Panc1 (cell line): ENCODE data around the gene CIAPIN1. TPM values are rescaled to one million over a fixed set of nuclear protein-coding genes. Genes with fewer than 3 reads are reported as not detected.

Experiments
- ATAC-seq: fragments of 200-7000 bp; cut with Tn5 transposase; 2 replicates; pipeline ENCODE4 v1.9.1; 2020; ENCODE audit warnings: mild to moderate bottlenecking, moderate library complexity
- BruUV-seq: library from RNA; stranded (reverse); fragments of 400-500 nt; replicated peaks from 2 replicates; lab custom pipeline; 2021; lab: Mats Ljungman, UMichigan
- CTCF ChIA-PET: fragments of 300-600 bp; sonication (Branson Sonifier 250); formaldehyde crosslinking; loops from one replicate; lab custom pipeline; 2022; ENCODE audit warnings: antibody characterized with exemption; lab: Charles Lee
- POLR2A ChIA-PET: fragments of 300-600 bp; sonication (Branson Sonifier 250); formaldehyde crosslinking; loops from one replicate; lab custom pipeline; 2022; ENCODE audit warnings: antibody characterized with exemption; lab: Charles Lee
- DNase-seq: peaks from one replicate; pipeline ENCODE4 v3.0.0-alpha.2; 2010; ENCODE audit warnings: low read depth, low spot score
- H3K27ac ChIP-seq: 2 replicates; pipeline ENCODE4 v1.5.1; 2011; ENCODE audit warnings: mild to moderate bottlenecking, low read length, inconsistent platforms
- H3K27me3 ChIP-seq: fragments of 200-500 bp; sonication (Bioruptor generic); 2 replicates; pipeline ENCODE4 v1.6.0; 2014; ENCODE audit warnings: low read length, inconsistent platforms; ENCODE audit not compliant: control insufficient read depth, insufficient read depth
- H3K36me3 ChIP-seq: fragments of 200-500 bp; sonication (Bioruptor generic); 2 replicates; pipeline ENCODE4 v1.5.1; 2014; ENCODE audit warnings: inconsistent platforms, mild to moderate bottlenecking, low read length, moderate library complexity; ENCODE audit not compliant: control insufficient read depth, insufficient read depth
- H3K4me1 ChIP-seq: 2 replicates; pipeline ENCODE4 v1.5.1; 2011; ENCODE audit warnings: inconsistent platforms, mild to moderate bottlenecking, low read length, moderate library complexity; ENCODE audit not compliant: control insufficient read depth, insufficient read depth
- H3K4me3 ChIP-seq, 2 experiments: 2 replicates each; pipeline ENCODE4 v1.5.1; 2011 to 2012; ENCODE audit warnings: low read depth in 2 of 2, low read length in 2 of 2, mild to moderate bottlenecking in 2 of 2, inconsistent platforms in 1 of 2, moderate library complexity in 1 of 2
- H3K9me3 ChIP-seq: fragments of 200-500 bp; sonication (Bioruptor generic); 2 replicates; pipeline ENCODE4 v1.5.1; 2014; ENCODE audit warnings: low read depth, mild to moderate bottlenecking, inconsistent platforms, low read length, moderate library complexity; ENCODE audit not compliant: control insufficient read depth, insufficient read depth
- POLR2AphosphoS5 ChIP-seq: IDR thresholded peaks from 2 replicates; pipeline ENCODE4 v1.6.1; 2012; ENCODE audit warnings: mild to moderate bottlenecking, low read depth, low read length, moderate library complexity
- SIN3A ChIP-seq: IDR thresholded peaks from 2 replicates; pipeline ENCODE4 v1.6.1; 2012; ENCODE audit warnings: low read depth, mild to moderate bottlenecking, low read length, moderate library complexity, borderline replicate concordance; ENCODE audit not compliant: insufficient read depth
- TCF7L2 ChIP-seq: IDR thresholded peaks from 2 replicates; pipeline ENCODE4 v1.6.1; 2011; ENCODE audit warnings: mild to moderate bottlenecking, low read depth, low read length, inconsistent platforms
- in situ Hi-C: cut with HindIII; loops from 2 replicates; pipeline ENCODE4 v1.10.0; 2016; ENCODE audit warnings: low sequenced_read_pairs, low pct_unique_long_range_greater_than_20kb
- intact Hi-C: fragments of 100-400 bp; cut with micrococcal nuclease; formaldehyde crosslinking; loops from one replicate; pipeline ENCODE4 v1.10.0; 2022; ENCODE audit not compliant: unreplicated experiment
- total RNA-seq: library from RNA; stranded (reverse); gene quantifications from one replicate; pipeline ENCODE4 v1.2.1, GENCODE V29; 2021; ENCODE audit not compliant: unreplicated experiment
- TF ChIP-seq, protein P1 (sequence below), 2 experiments: IDR thresholded peaks; 2 replicates each; pipeline ENCODE4 v1.6.1; 2011 to 2012; ENCODE audit warnings: low read depth in 2 of 2, control low read depth in 1 of 2, low read length in 1 of 2, mild to moderate bottlenecking in 1 of 2, moderate library complexity in 1 of 2; ENCODE audit not compliant: insufficient read depth in 1 of 2
- TF ChIP-seq, protein P2 (sequence below): fragments of 450-650 bp; IDR thresholded peaks from 2 replicates; pipeline ENCODE4 v1.5.1; 2017; ENCODE audit warnings: mild to moderate bottlenecking

The CIAPIN1 gene
- total RNA-seq, 1 experiment from 2014 or later, result 64.0 TPM

DNA sequence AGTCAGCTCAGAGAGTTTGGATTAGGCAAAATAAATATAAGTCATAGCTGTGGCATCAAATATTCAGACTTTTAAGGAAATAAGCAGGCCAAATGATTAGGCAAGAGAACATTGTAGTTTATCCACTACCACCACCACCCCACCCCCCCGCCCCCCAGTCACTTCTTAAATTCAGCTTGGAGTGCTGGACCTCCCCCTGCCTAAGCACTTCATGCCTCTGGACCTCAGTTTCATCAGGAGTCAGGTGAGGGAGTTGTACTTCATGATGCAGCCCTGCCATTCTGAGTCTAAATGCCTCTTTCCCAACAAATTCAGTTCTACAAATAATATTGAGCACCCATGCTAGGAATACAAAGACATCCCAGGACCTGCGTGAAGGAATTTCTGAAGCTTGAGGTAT, 17.3 kb upstream of the CIAPIN1 start:
- TF ChIP-seq POLR2AphosphoS5, result no peak
- TF ChIP-seq, protein P1, sequence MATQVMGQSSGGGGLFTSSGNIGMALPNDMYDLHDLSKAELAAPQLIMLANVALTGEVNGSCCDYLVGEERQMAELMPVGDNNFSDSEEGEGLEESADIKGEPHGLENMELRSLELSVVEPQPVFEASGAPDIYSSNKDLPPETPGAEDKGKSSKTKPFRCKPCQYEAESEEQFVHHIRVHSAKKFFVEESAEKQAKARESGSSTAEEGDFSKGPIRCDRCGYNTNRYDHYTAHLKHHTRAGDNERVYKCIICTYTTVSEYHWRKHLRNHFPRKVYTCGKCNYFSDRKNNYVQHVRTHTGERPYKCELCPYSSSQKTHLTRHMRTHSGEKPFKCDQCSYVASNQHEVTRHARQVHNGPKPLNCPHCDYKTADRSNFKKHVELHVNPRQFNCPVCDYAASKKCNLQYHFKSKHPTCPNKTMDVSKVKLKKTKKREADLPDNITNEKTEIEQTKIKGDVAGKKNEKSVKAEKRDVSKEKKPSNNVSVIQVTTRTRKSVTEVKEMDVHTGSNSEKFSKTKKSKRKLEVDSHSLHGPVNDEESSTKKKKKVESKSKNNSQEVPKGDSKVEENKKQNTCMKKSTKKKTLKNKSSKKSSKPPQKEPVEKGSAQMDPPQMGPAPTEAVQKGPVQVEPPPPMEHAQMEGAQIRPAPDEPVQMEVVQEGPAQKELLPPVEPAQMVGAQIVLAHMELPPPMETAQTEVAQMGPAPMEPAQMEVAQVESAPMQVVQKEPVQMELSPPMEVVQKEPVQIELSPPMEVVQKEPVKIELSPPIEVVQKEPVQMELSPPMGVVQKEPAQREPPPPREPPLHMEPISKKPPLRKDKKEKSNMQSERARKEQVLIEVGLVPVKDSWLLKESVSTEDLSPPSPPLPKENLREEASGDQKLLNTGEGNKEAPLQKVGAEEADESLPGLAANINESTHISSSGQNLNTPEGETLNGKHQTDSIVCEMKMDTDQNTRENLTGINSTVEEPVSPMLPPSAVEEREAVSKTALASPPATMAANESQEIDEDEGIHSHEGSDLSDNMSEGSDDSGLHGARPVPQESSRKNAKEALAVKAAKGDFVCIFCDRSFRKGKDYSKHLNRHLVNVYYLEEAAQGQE (IDR thresholded peaks at IDR 0.05; ENCODE audit: insufficient read depth in 1 of 2, low read depth in 2 of 2, low read length in 1 of 2), result no peak
- TF ChIP-seq TCF7L2, result no peak
- no peak for TF ChIP-seq SIN3A
- TF ChIP-seq, protein P2, sequence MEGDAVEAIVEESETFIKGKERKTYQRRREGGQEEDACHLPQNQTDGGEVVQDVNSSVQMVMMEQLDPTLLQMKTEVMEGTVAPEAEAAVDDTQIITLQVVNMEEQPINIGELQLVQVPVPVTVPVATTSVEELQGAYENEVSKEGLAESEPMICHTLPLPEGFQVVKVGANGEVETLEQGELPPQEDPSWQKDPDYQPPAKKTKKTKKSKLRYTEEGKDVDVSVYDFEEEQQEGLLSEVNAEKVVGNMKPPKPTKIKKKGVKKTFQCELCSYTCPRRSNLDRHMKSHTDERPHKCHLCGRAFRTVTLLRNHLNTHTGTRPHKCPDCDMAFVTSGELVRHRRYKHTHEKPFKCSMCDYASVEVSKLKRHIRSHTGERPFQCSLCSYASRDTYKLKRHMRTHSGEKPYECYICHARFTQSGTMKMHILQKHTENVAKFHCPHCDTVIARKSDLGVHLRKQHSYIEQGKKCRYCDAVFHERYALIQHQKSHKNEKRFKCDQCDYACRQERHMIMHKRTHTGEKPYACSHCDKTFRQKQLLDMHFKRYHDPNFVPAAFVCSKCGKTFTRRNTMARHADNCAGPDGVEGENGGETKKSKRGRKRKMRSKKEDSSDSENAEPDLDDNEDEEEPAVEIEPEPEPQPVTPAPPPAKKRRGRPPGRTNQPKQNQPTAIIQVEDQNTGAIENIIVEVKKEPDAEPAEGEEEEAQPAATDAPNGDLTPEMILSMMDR, result no peak
- in situ Hi-C loops (no loop called here), intact Hi-C loops (loop anchor here (10.0 kb wide), 1 partner anchor 50 kb away; no protein-coding TSS in a partner anchor)
- H3K4me1 ChIP-seq, result 0 out of 2 replicates have a peak, but pooled peaks cover 2% of the 10 kb centered on the region
- CTCF ChIA-PET, result no interaction called here
- POLR2A ChIA-PET, result no interaction called here
- H3K27ac ChIP-seq, result no peak overlapping the region
- DNase-seq, result no peak
- H3K9me3 ChIP-seq, result no peaks in the 10 kb centered on the region
- no TSS peak for BruUV-seq
- no peak for ATAC-seq
- H3K27me3 ChIP-seq, result no peaks in the 10 kb centered on the region
- H3K36me3 ChIP-seq, result peaks cover 2% of the 10 kb centered on the region
- H3K4me3 ChIP-seq, result no peak overlapping the region

- intact Hi-C loops, result loop anchor here (10.0 kb wide), 1 partner anchor 52 kb away; no protein-coding TSS in a partner anchor
- TF ChIP-seq, protein P1 (IDR thresholded peaks at IDR 0.05; ENCODE audit: insufficient read depth in 1 of 2, low read depth in 2 of 2, low read length in 1 of 2), result no peak
- TF ChIP-seq TCF7L2 (no peak), POLR2AphosphoS5 (no peak), SIN3A (no peak)
- TF ChIP-seq, protein P2, result no peak
- H3K4me3 ChIP-seq, result peak overlapping the region; percentile 90 to 92
- DNase-seq (no peak), ATAC-seq (peak; percentile 59)
- CTCF ChIA-PET, result interaction anchor here (0.8 kb wide), 1 partner anchor 12 kb away, joined by 5 read pairs; no protein-coding TSS in a partner anchor
- H3K4me1 ChIP-seq, result 0 out of 2 replicates have a peak, but pooled peaks cover 2% of the 10 kb centered on the region
- H3K27ac ChIP-seq, result peak overlapping the region; percentile 81
- no peaks in the 10 kb centered on the region for H3K9me3 ChIP-seq
- H3K36me3 ChIP-seq, result no peaks in the 10 kb centered on the region; the same call in 1 of the 2 replicates
- in situ Hi-C loops, result no loop called here
- BruUV-seq, result no TSS peak
- no peaks in the 10 kb centered on the region for H3K27me3 ChIP-seq
- POLR2A ChIA-PET, result interaction anchor here (0.6 kb wide), 1 partner anchor 116 kb away, joined by 3 read pairs; no protein-coding TSS in a partner anchor
These were observed 15.8 kb upstream of the CIAPIN1 start for GRCh38 chr16:57462978-57463362.
